Articular chondrocyte of knee joint (primary cell): ENCODE data around the gene SCN10A. TPM values are rescaled to one million over a fixed set of nuclear protein-coding genes. Genes with fewer than 3 reads are reported as not detected.

ENCODE experiments used
- total RNA-seq: library from RNA; depleted of rRNA; stranded (reverse); fragments of >200 nt; gene quantifications from 2 replicates; pipeline ENCODE4 v1.2.3, GENCODE V29; 2012

The SCN10A gene
- total RNA-seq: not detected in 2 replicates

GRCh38 chr3:38816026-38816425, at the start of gene SCN10A:
TSS of gene SCN10A (minus strand) at chr3:38816217. CDS start at chr3:38794010, 22,207 bp downstream.

GRCh38 chr3:38649500-38650247, 166.3 kb downstream of the SCN10A start, which contains the start of gene SCN5A:
TSS of gene SCN5A (minus strand) at chr3:38649687. CDS start at chr3:38633307, 16,380 bp downstream.

Other genes with a start within 250 kb of the SCN10A start
- gene SCN5A, start 166.5 kb downstream of the SCN10A start, total RNA-seq: under 0.01 TPM in 2 replicates
- gene SCN11A, start 235.7 kb upstream of the SCN10A start, total RNA-seq: 0.11 and 0.13 TPM in 2 replicates
- 39.7 and 55.6 TPM in 2 replicates for gene WDR48, start 235.8 kb upstream of the SCN10A start, total RNA-seq